MM.1S (cell line): ENCODE data around the gene SCYGR6.

Experiments used
- DNase-seq: peaks from one replicate; pipeline ENCODE4 v3.0.0-alpha.2; 2015
- H2AFZ ChIP-seq: fragments of 300-600 bp; sonication (generic); 2 replicates; pipeline ENCODE4 v1.6.0; 2016; ENCODE audit warnings: antibody characterized with exemption, low read length
- H3F3A ChIP-seq: fragments of 300-600 bp; sonication (generic); 2 replicates; pipeline ENCODE4 v1.6.1; 2016; ENCODE audit warnings: mild to moderate bottlenecking, antibody characterized with exemption, low read length, moderate library complexity, mixed read lengths; ENCODE audit not compliant: insufficient read depth
- H3K27ac ChIP-seq: fragments of 300-600 bp; sonication (generic); 2 replicates; pipeline ENCODE4 v1.5.1; 2016; ENCODE audit warnings: mild to moderate bottlenecking, low read length
- H3K27me3 ChIP-seq: fragments of 300-600 bp; sonication (generic); replicated peaks from 2 replicates; pipeline ENCODE4 v1.6.0; 2016; ENCODE audit warnings: low read length; ENCODE audit not compliant: insufficient read depth
- H3K36me3 ChIP-seq: fragments of 300-600 bp; sonication (generic); replicated peaks from 2 replicates; pipeline ENCODE4 v1.6.1; 2016; ENCODE audit warnings: mild to moderate bottlenecking, low read length, mixed read lengths; ENCODE audit not compliant: insufficient read depth
- H3K4me1 ChIP-seq: fragments of 300-600 bp; sonication (generic); 2 replicates; pipeline ENCODE4 v1.6.1; 2016; ENCODE audit warnings: low read length, mixed read lengths
- H3K4me2 ChIP-seq: fragments of 300-600 bp; sonication (generic); 2 replicates; pipeline ENCODE4 v1.6.0; 2016; ENCODE audit warnings: low read depth, low read length
- H3K4me3 ChIP-seq: fragments of 300-600 bp; sonication (generic); 2 replicates; pipeline ENCODE4 v1.5.1; 2016; ENCODE audit warnings: low read length, mixed read lengths
- H3K79me2 ChIP-seq: fragments of 300-600 bp; sonication (generic); 2 replicates; pipeline ENCODE4 v1.6.1; 2016; ENCODE audit warnings: mixed run types, low read length, mixed read lengths
- H3K9ac ChIP-seq: fragments of 300-600 bp; sonication (generic); 2 replicates; pipeline ENCODE4 v1.6.1; 2016; ENCODE audit warnings: low read length, mixed read lengths
- H3K9me2 ChIP-seq: fragments of 300-600 bp; sonication (generic); replicated peaks from 2 replicates; pipeline ENCODE4 v1.6.1; 2016; ENCODE audit warnings: mild to moderate bottlenecking, low read length, mixed read lengths; ENCODE audit not compliant: insufficient read depth
- H3K9me3 ChIP-seq: fragments of 300-600 bp; sonication (generic); replicated peaks from 2 replicates; pipeline ENCODE4 v1.6.1; 2016; ENCODE audit warnings: mild to moderate bottlenecking, low read length, mixed read lengths; ENCODE audit not compliant: insufficient read depth
- H4K20me1 ChIP-seq: fragments of 300-600 bp; sonication (generic); 2 replicates; pipeline ENCODE4 v1.6.1; 2016; ENCODE audit warnings: mild to moderate bottlenecking, low read length, moderate library complexity, mixed read lengths; ENCODE audit not compliant: insufficient read depth
- CTCF ChIP-seq: fragments of 300-600 bp; sonication (generic); IDR thresholded peaks from 2 replicates; pipeline ENCODE4 v1.5.1; 2016; ENCODE audit warnings: antibody characterized with exemption, low read length, mixed read lengths
- EZH2 ChIP-seq: fragments of 300-600 bp; sonication (generic); optimal IDR thresholded peaks from 2 replicates; pipeline ENCODE3; 2017; ENCODE audit warnings: low read depth, mild to moderate bottlenecking, antibody characterized with exemption, low read length, mixed read lengths
- EZH2phosphoT487 ChIP-seq: fragments of 300-600 bp; sonication (generic); IDR thresholded peaks from 2 replicates; pipeline ENCODE4 v1.6.1; 2018; ENCODE audit warnings: antibody characterized with exemption, low read length

Gene SCYGR6

GRCh38 chr2:227717687-227718567, 6.6 kb downstream of the SCYGR6 start, which contains the start of gene SLC19A3:
TSS of gene SLC19A3 (minus strand) at chr2:227718028. CDS start at chr2:227702318, 15,710 bp downstream.
- no peaks in the 10 kb centered on the region for H3K9me2 ChIP-seq
- no peaks in the 10 kb centered on the region for H3K36me3 ChIP-seq
- H3K27ac ChIP-seq = no peak within 1 kb of the TSS
- TF ChIP-seq CTCF = no peak
- no peak for TF ChIP-seq EZH2
- TF ChIP-seq EZH2phosphoT487 = no peak
- H3K4me1 ChIP-seq = no peaks in the 10 kb centered on the region
- no peak within 1 kb of the TSS for H3K4me3 ChIP-seq
- H3K4me2 ChIP-seq = no peak within 1 kb of the TSS
- no peak for DNase-seq
- no peaks in the 10 kb centered on the region for H3K27me3 ChIP-seq
- H3K9me3 ChIP-seq = no peaks in the 10 kb centered on the region
- H4K20me1 ChIP-seq = no peaks in the 10 kb centered on the region
- no peaks in the 10 kb centered on the region for H3F3A ChIP-seq
- no peak within 1 kb of the TSS for H3K9ac ChIP-seq
- no peaks in the 10 kb centered on the region for H3K79me2 ChIP-seq
- no peak within 1 kb of the TSS for H2AFZ ChIP-seq

- H3K79me2 ChIP-seq = no peaks in the 10 kb centered on the region
- H3K4me1 ChIP-seq = no peaks in the 10 kb centered on the region
- H3K4me2 ChIP-seq = no peak overlapping the region
- no peaks in the 10 kb centered on the region for H3K27me3 ChIP-seq
- H3F3A ChIP-seq = no peaks in the 10 kb centered on the region
- H3K4me3 ChIP-seq = no peak overlapping the region
- no peak overlapping the region for H2AFZ ChIP-seq
- H3K9me2 ChIP-seq = no peaks in the 10 kb centered on the region
- no peak overlapping the region for H3K9ac ChIP-seq
- no peaks in the 10 kb centered on the region for H3K9me3 ChIP-seq
- H4K20me1 ChIP-seq = no peaks in the 10 kb centered on the region
- no peak for TF ChIP-seq EZH2
- TF ChIP-seq CTCF = no peak
- TF ChIP-seq EZH2phosphoT487 = no peak
- DNase-seq = no peak
- H3K27ac ChIP-seq = no peak overlapping the region
- no peaks in the 10 kb centered on the region for H3K36me3 ChIP-seq
These were observed 8.1 kb downstream of the SCYGR6 start for GRCh38 chr2:227716501-227716900.

- H3K9ac ChIP-seq = no peak overlapping the region
- no peak overlapping the region for H3K4me2 ChIP-seq
- no peaks in the 10 kb centered on the region for H3K9me2 ChIP-seq
- H3K4me1 ChIP-seq = no peaks in the 10 kb centered on the region
- no peaks in the 10 kb centered on the region for H3K9me3 ChIP-seq
- H3K27ac ChIP-seq = no peak overlapping the region
- no peaks in the 10 kb centered on the region for H4K20me1 ChIP-seq
- H3F3A ChIP-seq = no peaks in the 10 kb centered on the region
- no peak overlapping the region for H2AFZ ChIP-seq
- TF ChIP-seq EZH2 (no peak), CTCF (no peak), EZH2phosphoT487 (no peak)
- no peaks in the 10 kb centered on the region for H3K27me3 ChIP-seq
- DNase-seq = no peak
- H3K79me2 ChIP-seq = no peaks in the 10 kb centered on the region
- H3K4me3 ChIP-seq = no peak overlapping the region
- H3K36me3 ChIP-seq = no peaks in the 10 kb centered on the region
These were observed 11.3 kb downstream of the SCYGR6 start for GRCh38 chr2:227713291-227713690.
